G401 (cell line): ENCODE results near the gene CDCA3. TPM values are rescaled to one million over a fixed set of nuclear protein-coding genes. Genes with fewer than 3 reads are reported as not detected.

Source experiments
- DNase-seq: peaks from one replicate; pipeline ENCODE4 v3.0.0-alpha.2; 2015; ENCODE audit warnings: low spot score
- in situ Hi-C: cut with HindIII; loops from 2 replicates; pipeline ENCODE4 v1.10.0; 2016; ENCODE audit warnings: low sequenced_read_pairs, mixed read lengths
- total RNA-seq: library from RNA; depleted of rRNA; stranded (reverse); fragments of >200 nt; shearing (Covaris generic); gene quantifications from 2 replicates; pipeline ENCODE4 v1.2.3, GENCODE V29; 2014; rRNA removed

Gene CDCA3
- total RNA-seq, 1 experiment from 2014 or later: 103 TPM

GRCh38 chr12:6799147-6799546, 51.9 kb downstream of the CDCA3 start:
- DNase-seq: no peak
- in situ Hi-C loops: no loop called here

Other genes starting within 250 kb of the CDCA3 start
- 374 and 375 TPM in 2 replicates for gene CHD4, start 243.9 kb downstream of the CDCA3 start, total RNA-seq
- 0.03 TPM in 1 of 2 replicates, not detected in the other for gene LPAR5, start 215.3 kb downstream of the CDCA3 start, total RNA-seq
- gene ACRBP, start 203.9 kb downstream of the CDCA3 start, total RNA-seq: not detected in 2 replicates
- gene ING4, start 188.2 kb downstream of the CDCA3 start, total RNA-seq: 33.0 and 47.7 TPM in 2 replicates
- 14.9 and 25.5 TPM in 2 replicates for gene ZNF384, start 161.9 kb downstream of the CDCA3 start, total RNA-seq
- gene PIANP, start 150.5 kb downstream of the CDCA3 start, total RNA-seq: 0.44 and 4.4 TPM in 2 replicates
- 47.0 and 47.6 TPM in 2 replicates for gene COPS7A, start 127.2 kb downstream of the CDCA3 start, total RNA-seq
- 342 and 364 TPM in 2 replicates for gene MLF2, start 98.1 kb downstream of the CDCA3 start, total RNA-seq
- 259 and 267 TPM in 2 replicates for gene PTMS, start 84.9 kb downstream of the CDCA3 start, total RNA-seq
- gene LAG3, start 78.8 kb downstream of the CDCA3 start, total RNA-seq: 0.31 and 0.58 TPM in 2 replicates
- gene CD4, start 61.8 kb downstream of the CDCA3 start, total RNA-seq: 0.34 and 1.3 TPM in 2 replicates
- 37.7 and 59.0 TPM in 2 replicates for gene GPR162, start 29.5 kb downstream of the CDCA3 start, total RNA-seq
- gene P3H3, start 22.9 kb downstream of the CDCA3 start, total RNA-seq: 56.4 and 70.5 TPM in 2 replicates
- 0.25 and 3.8 TPM in 2 replicates for gene GNB3, start 10.4 kb downstream of the CDCA3 start, total RNA-seq
- 137 and 156 TPM in 2 replicates for gene USP5, start 864 bp upstream of the CDCA3 start, total RNA-seq
- gene TPI1, start 16.2 kb upstream of the CDCA3 start, total RNA-seq: 1,506 and 1,683 TPM in 2 replicates
- 30.6 and 38.3 TPM in 2 replicates for gene SPSB2, start 22.0 kb upstream of the CDCA3 start, total RNA-seq
- 7.0 and 16.1 TPM in 2 replicates for gene LRRC23, start 53.5 kb upstream of the CDCA3 start, total RNA-seq
- gene ENO2, start 63.3 kb upstream of the CDCA3 start, total RNA-seq: 3.3 and 13.2 TPM in 2 replicates
- 2.2 and 6.2 TPM in 2 replicates for gene ATN1, start 76.7 kb upstream of the CDCA3 start, total RNA-seq
- not detected in 2 replicates for gene RNU7-1, start 92.5 kb upstream of the CDCA3 start, total RNA-seq
- 88.1 and 132 TPM in 2 replicates for gene C12orf57, start 92.7 kb upstream of the CDCA3 start, total RNA-seq
- gene PTPN6, start 100.1 kb upstream of the CDCA3 start, total RNA-seq: 12.1 and 16.6 TPM in 2 replicates
- gene PHB2, start 119.4 kb upstream of the CDCA3 start, total RNA-seq: 667 and 679 TPM in 2 replicates
- gene EMG1, start 119.6 kb upstream of the CDCA3 start, total RNA-seq: 76.4 and 83.4 TPM in 2 replicates
- 59.1 and 68.3 TPM in 2 replicates for gene LPCAT3, start 167.2 kb upstream of the CDCA3 start, total RNA-seq
- 3.3 and 4.1 TPM in 2 replicates for gene C1S, start 209.4 kb upstream of the CDCA3 start, total RNA-seq
- gene C1R, start 241.2 kb upstream of the CDCA3 start, total RNA-seq: 0.78 and 0.98 TPM in 2 replicates